DMS114 treated with DMSO at 0.1 percent for 48 hours (cell line): ENCODE measurements around the gene SLC1A2.

Source experiments
- DNase-seq: peaks from one replicate; lab custom pipeline; 2025; ENCODE audit not compliant: unreplicated experiment; lab: John Stamatoyannopoulos, UW

The SLC1A2 gene

GRCh38 chr11:35276396-35277145 is 142.8 kb downstream of the SLC1A2 start:
- no peak for DNase-seq

GRCh38 chr11:35275786-35276170 is 143.6 kb downstream of the SLC1A2 start:
- no peak for DNase-seq

- DNase-seq, result no peak
Measured at GRCh38 chr11:35274909-35275785, 144.2 kb downstream of the SLC1A2 start.

- no peak for DNase-seq
Measured at GRCh38 chr11:35272391-35272902, 146.9 kb downstream of the SLC1A2 start.

GRCh38 chr11:35271031-35271430 is 148.3 kb downstream of the SLC1A2 start:
- no peak for DNase-seq

- DNase-seq, result no peak
Measured at GRCh38 chr11:35270342-35270741, 149.0 kb downstream of the SLC1A2 start.

- no peak for DNase-seq
Measured at GRCh38 chr11:35267504-35267903, 151.9 kb downstream of the SLC1A2 start.

- DNase-seq, result no peak
Measured at GRCh38 chr11:35265755-35266454, 153.5 kb downstream of the SLC1A2 start.

GRCh38 chr11:35262735-35263134 is 156.6 kb downstream of the SLC1A2 start:
- DNase-seq, result no peak

GRCh38 chr11:35262056-35262455 is 157.3 kb downstream of the SLC1A2 start:
- no peak for DNase-seq

GRCh38 chr11:35261197-35261596 is 158.2 kb downstream of the SLC1A2 start:
- no peak for DNase-seq

GRCh38 chr11:35260342-35260985 is 158.9 kb downstream of the SLC1A2 start:
- no peak for DNase-seq

GRCh38 chr11:35259529-35259928 is 159.8 kb downstream of the SLC1A2 start:
- no peak for DNase-seq

- no peak for DNase-seq
Measured at GRCh38 chr11:35257281-35257680, 162.1 kb downstream of the SLC1A2 start.

GRCh38 chr11:35256296-35256695 is 163.1 kb downstream of the SLC1A2 start:
- no peak for DNase-seq

- no peak for DNase-seq
Measured at GRCh38 chr11:35255514-35255913, 163.8 kb downstream of the SLC1A2 start.

GRCh38 chr11:35253237-35253636 is 166.1 kb downstream of the SLC1A2 start:
- DNase-seq, result no peak

GRCh38 chr11:35250621-35251020 is 168.7 kb downstream of the SLC1A2 start:
- DNase-seq, result no peak

GRCh38 chr11:35250192-35250591 is 169.2 kb downstream of the SLC1A2 start:
- DNase-seq, result no peak

- DNase-seq, result no peak
Measured at GRCh38 chr11:35248558-35249323, 170.6 kb downstream of the SLC1A2 start.
